Activated T-cell treated with anti-CD3 and anti-CD28 coated beads, Interleukin-2, amount 50 U/mL, for 48 hours (primary cell): ENCODE measurements around the gene FBLN2.

Source experiments
- DNase-seq, 2 experiments: peaks; one replicate each; pipeline ENCODE4 v3.0.0-alpha.2; 2020

The FBLN2 gene

GRCh38 chr3:13569201-13569600 lies 20.3 kb downstream of the FBLN2 start:
- DNase-seq: no peak

- DNase-seq: no peak
These were observed 20.9 kb downstream of the FBLN2 start for GRCh38 chr3:13569641-13570390.

- DNase-seq: no peak
These were observed 21.7 kb downstream of the FBLN2 start for GRCh38 chr3:13570391-13571194.

- no peak for DNase-seq
These were observed 22.3 kb downstream of the FBLN2 start for GRCh38 chr3:13571264-13571663.

- no peak for DNase-seq
These were observed 23.2 kb downstream of the FBLN2 start for GRCh38 chr3:13571831-13572750.

GRCh38 chr3:13572926-13573623 lies 24.1 kb downstream of the FBLN2 start:
- no peak for DNase-seq

- no peak for DNase-seq
These were observed 25.3 kb downstream of the FBLN2 start for GRCh38 chr3:13574083-13574797.

GRCh38 chr3:13574798-13575451 lies 26.0 kb downstream of the FBLN2 start:
- peak; percentile 38 to 52 for DNase-seq

- no peak for DNase-seq
These were observed 26.6 kb downstream of the FBLN2 start for GRCh38 chr3:13575459-13576061.

- DNase-seq: no peak
These were observed 28.5 kb downstream of the FBLN2 start for GRCh38 chr3:13577181-13578121.

- DNase-seq: no peak
These were observed 29.3 kb downstream of the FBLN2 start for GRCh38 chr3:13578251-13578650.

GRCh38 chr3:13579063-13579462 lies 30.1 kb downstream of the FBLN2 start:
- no peak for DNase-seq

GRCh38 chr3:13580256-13581023 lies 31.5 kb downstream of the FBLN2 start:
- no peak for DNase-seq

GRCh38 chr3:13581485-13582365 lies 32.8 kb downstream of the FBLN2 start:
- no peak for DNase-seq

GRCh38 chr3:13582366-13583250 lies 33.7 kb downstream of the FBLN2 start:
- DNase-seq: no peak
